Choroid plexus epithelial cell (primary cell): ENCODE results near the gene TNIP2.

Source experiments
- DNase-seq: peaks from one replicate; pipeline ENCODE4 v3.0.0-alpha.2; 2010; ENCODE audit warnings: low read depth
- H3K4me3 ChIP-seq: 2 replicates; pipeline ENCODE4 v1.5.1; 2011; ENCODE audit warnings: low read depth, mild to moderate bottlenecking, control low read depth, low read length, moderate library complexity
- TF ChIP-seq, protein P1 (sequence below): conservative IDR thresholded peaks from 2 replicates; pipeline ENCODE4 v1.5.1; 2011; ENCODE audit warnings: low read depth, mild to moderate bottlenecking, control low read depth, inconsistent platforms, low read length, moderate library complexity

Gene TNIP2

DNA sequence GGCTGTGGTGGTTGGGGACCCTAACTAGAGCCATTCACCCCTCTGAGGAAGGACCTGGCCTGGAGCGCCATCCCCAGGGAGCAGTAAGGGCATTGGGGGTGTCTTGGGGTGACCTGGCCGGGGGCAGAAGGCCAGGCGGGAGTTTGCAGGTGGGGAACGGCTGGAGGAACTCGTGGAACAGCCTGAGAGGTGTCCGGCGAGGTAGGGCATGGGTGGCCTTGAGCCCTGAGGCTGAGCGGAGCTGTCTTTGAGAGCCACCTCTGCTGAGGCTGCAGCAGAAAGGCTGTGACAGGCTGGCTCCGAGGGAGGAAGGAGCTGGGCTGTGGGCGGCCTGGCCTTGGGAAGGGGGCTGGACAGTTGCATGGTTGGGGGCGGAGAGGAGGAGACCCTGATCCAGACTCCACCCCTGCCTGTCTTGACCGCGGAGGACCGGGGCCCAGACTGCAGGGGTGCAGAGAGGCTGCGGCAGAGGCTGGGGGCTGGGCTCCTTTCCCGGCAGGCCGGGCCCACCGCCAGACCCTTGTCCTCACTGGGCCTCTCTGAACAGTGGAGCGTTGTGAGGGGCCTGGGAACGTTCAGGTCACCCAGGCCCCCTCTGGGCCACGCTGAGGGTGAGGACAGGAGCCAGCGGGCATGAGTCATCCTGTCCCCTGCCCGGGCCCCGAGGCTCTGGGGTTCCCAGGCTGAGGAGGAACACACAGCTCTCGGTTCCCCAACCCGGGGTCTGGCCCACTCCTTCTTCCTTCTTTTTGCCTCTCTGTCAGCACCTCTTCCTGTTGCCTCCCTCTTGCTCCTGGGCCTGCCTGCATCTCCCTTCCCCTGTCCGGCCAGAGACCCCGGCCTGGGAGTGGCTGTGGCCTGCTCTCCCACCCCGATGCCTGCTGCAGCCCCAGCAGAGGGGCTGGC lies 44.8 kb upstream of the TNIP2 start:
- no peak overlapping the region for H3K4me3 ChIP-seq
- DNase-seq, result peak; percentile 86
- TF ChIP-seq, protein P1, sequence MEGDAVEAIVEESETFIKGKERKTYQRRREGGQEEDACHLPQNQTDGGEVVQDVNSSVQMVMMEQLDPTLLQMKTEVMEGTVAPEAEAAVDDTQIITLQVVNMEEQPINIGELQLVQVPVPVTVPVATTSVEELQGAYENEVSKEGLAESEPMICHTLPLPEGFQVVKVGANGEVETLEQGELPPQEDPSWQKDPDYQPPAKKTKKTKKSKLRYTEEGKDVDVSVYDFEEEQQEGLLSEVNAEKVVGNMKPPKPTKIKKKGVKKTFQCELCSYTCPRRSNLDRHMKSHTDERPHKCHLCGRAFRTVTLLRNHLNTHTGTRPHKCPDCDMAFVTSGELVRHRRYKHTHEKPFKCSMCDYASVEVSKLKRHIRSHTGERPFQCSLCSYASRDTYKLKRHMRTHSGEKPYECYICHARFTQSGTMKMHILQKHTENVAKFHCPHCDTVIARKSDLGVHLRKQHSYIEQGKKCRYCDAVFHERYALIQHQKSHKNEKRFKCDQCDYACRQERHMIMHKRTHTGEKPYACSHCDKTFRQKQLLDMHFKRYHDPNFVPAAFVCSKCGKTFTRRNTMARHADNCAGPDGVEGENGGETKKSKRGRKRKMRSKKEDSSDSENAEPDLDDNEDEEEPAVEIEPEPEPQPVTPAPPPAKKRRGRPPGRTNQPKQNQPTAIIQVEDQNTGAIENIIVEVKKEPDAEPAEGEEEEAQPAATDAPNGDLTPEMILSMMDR, result no peak

DNA sequence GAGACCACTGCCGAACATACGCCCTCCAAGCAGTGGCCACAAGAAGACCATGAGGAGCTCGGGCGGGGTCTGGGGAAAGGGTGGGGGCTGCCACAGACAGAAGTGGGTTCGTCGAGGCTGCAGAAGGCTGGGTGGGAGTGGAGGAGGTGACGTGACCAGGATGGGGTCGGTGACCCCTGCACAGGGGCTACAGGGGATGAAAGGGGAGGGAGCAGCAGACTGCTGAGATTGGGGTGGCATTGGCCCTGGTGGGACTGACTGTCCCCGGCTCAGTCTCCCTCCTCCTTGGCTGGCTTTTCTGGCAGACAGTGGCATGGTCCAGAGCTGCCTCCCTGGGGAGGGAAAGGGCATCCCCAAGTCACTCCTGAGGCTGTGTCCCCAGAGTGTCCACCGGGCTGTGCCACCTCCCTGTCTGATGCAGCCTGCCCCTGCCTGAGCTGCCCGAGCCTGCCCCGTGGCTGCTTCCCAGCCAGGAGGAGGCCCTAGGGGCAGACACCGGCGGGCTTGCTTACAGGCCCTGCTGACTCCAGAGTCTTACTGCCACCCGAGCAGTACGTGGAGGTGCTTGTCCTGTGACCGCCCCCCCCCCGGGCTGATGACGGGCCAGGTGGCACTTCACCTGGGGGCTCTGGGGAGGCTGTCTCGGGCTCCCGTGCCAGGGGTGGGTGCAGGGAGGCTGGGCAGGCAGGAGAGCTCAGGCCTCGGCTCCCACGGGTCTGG lies 44.0 kb upstream of the TNIP2 start:
- TF ChIP-seq, protein P1, result no peak
- no peak overlapping the region for H3K4me3 ChIP-seq
- peak; percentile 30 for DNase-seq

DNA sequence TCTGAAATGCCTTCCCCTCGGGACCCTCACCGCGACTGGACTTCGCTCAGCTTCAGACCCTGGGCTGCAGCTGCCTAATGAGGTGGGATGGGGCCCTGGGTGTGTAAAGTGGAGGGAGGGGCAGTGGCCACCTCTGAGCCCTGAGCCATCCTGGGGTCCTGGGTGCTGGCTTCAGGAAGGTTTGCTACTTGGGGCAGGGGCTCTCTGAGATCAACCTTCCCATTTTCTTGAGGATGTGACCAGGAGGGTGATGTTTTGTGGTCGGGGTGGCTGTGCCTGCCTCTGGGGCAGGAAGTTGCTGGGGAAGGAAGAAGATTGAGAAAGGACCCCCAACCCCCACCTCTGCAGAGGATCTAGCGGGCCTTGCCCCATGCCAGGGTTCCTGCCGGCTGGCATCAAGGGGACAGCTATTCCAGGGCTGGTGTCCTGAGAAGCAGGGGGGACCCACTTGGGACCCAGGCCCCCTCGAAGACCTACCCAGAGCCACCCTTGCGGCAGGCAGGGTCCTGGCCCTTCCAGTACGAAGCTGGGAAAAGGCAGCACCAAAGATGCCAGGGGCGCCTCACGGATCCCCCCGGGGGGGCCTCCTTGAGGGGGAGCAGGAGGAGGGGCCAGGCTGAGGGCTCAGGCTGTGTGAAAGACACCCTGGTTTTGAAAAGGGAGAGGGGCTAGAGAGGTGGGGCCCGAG lies 43.2 kb upstream of the TNIP2 start:
- TF ChIP-seq, protein P1, result no peak
- H3K4me3 ChIP-seq, result no peak overlapping the region
- DNase-seq, result no peak

DNA sequence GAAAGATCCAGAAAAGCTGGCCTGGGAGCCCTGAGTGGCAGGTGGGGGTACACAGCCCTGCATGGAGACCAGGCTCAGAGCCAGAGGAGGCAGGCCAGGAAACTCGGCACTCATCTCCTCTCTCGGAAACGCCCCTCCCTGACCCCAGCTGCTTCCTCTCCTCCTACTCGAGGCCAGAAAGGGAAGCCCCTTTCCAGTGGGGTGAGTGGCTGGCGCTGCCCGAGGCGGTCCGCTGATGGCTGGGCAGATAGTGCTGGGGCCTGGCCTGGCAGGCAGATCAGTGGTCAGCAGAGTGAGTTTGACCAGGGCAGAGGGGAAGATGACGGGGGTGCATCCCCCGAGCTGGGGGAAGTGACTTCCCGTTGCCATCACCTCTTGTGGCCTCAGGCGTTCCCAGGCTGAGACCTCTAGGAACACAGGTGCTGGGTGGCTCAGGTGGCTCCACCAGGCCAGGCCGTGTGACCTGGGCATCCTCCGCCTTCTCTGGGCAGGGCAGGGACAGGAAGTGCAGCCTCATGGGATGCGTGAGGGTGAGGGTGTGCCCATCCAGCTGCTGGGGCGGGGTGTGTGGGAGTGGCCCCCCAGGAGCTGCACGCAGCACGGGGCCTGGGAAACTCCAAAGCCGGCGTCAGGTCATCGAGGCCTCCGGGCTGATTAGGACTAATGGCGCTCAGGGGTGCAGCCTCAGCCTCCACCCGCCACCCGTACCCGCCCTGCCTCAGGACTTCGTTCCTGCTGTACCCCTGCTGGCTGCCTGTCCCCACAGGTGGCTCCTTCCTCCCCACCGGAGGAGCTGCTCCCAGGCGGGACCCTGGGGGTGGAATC lies 42.5 kb upstream of the TNIP2 start:
- DNase-seq, result peak; percentile 42

DNA sequence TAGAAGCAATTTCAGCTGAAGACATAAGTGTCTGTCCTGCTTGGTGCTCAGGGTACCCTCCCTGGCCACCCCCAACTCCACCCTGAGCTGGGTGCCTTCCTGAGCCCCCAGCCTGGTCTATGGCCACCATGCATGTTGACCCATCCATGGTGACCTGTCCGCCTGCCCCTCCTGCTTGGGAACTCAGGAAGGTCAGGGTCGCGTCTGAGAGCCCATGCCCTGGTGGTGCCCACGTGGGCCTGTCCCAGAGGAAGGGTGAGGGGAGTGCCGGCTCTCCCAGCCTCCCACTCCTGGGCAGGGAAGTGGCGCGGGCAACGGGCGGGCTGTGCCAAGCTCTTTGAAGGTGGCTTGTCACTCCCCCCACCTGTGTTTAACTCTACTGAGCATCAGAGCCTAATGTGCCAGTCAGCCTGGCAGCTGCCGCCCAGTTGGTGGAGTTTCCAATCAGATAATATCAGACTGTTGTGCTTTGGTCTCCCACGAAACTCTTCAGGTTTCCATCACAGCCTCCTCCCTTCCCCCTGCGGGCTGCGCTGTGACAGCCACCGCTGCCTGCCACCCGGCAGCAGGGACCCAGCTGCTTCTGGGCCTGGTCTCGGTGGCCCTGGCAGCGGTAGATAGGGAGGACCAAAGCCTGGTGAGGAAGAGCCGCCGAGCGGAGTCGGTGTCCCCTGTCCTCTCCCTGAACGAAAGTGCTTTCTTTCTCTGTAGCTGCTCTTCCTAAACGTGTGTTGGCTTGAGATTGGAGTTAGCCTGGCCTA lies 41.6 kb upstream of the TNIP2 start:
- no peak for DNase-seq
- H3K4me3 ChIP-seq, result no peak overlapping the region
- TF ChIP-seq, protein P1, result no peak

More for the DNA sequence above, 42.5 kb upstream of the TNIP2 start:
- no peak overlapping the region for H3K4me3 ChIP-seq
- TF ChIP-seq, protein P1, result no peak
